ENCODE data around the gene DCAF16.

DNA sequence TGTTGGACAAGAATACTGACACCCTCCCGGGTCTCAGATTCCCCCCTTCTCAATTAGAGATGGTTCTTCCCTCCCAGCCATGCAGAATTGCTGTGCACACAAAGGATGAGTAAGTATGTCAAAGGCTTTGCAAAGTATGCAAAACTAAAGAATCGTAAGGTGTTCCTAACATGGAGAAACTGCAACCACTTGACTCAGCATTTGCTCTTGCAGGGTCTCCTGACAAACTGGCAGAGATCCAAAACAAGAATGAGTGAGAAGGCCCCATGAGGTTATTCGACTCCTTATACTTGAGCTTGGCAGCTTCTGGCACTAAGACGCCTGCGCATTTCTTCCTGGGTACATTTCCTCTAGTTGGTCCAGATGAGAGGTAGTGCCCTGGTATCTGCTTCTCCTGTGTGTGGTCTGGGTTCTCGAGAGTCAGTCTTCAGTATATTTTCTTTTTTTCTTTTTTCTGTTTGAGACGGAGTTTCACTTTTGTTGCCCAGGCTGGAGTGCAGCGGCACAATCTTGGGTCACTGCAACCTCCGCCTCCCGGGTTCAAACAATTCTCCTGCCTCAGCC lies 37.3 kb downstream of the DCAF16 start:
- TF ChIP-seq, protein P1, sequence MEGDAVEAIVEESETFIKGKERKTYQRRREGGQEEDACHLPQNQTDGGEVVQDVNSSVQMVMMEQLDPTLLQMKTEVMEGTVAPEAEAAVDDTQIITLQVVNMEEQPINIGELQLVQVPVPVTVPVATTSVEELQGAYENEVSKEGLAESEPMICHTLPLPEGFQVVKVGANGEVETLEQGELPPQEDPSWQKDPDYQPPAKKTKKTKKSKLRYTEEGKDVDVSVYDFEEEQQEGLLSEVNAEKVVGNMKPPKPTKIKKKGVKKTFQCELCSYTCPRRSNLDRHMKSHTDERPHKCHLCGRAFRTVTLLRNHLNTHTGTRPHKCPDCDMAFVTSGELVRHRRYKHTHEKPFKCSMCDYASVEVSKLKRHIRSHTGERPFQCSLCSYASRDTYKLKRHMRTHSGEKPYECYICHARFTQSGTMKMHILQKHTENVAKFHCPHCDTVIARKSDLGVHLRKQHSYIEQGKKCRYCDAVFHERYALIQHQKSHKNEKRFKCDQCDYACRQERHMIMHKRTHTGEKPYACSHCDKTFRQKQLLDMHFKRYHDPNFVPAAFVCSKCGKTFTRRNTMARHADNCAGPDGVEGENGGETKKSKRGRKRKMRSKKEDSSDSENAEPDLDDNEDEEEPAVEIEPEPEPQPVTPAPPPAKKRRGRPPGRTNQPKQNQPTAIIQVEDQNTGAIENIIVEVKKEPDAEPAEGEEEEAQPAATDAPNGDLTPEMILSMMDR (IDR thresholded peaks at IDR 0.05; ENCODE audit: low read depth, low read length): no peak
- no peak for TF ChIP-seq EZH2phosphoT487 (IDR thresholded peaks at IDR 0.05; ENCODE audit: low read depth)

Measured in OCI-LY3 (cell line).